Measurements from ENCODE around the gene B3GNT3. TPM values are rescaled to one million over a fixed set of nuclear protein-coding genes. Genes with fewer than 3 reads are reported as not detected.

The B3GNT3 gene
- total RNA-seq, 2 donors from 2014 or later = 2.0 to 6.0 TPM

GRCh38 chr19:17812099-17812498 is 17.2 kb downstream of the B3GNT3 start:
- no peaks in the 10 kb centered on the region for H3K27me3 ChIP-seq
- no peaks in the 10 kb centered on the region for H3K4me1 ChIP-seq
- TF ChIP-seq CTCF (IDR thresholded peaks at IDR 0.05) (no peak), POLR2A (IDR thresholded peaks at IDR 0.05) (no peak)
- H3K36me3 ChIP-seq (replicated peaks in 1 of 2; ENCODE audit: insufficient read depth in 1 of 2, low read depth in 2 of 2) = no peaks in the 10 kb centered on the region
- no peak overlapping the region for H3K27ac ChIP-seq
- intact Hi-C loops (cut with DNase I) = no loop called here
- ATAC-seq = no peak
- no peak for DNase-seq
- no peaks in the 10 kb centered on the region for H3K9me3 ChIP-seq
- WGBS, 2 donors = 67 to 73% methylated on average over 5 of the region's 5 CpGs
- H3K4me3 ChIP-seq = no peak overlapping the region

- H3K4me1 ChIP-seq = no peaks in the 10 kb centered on the region
- no peaks in the 10 kb centered on the region for H3K36me3 ChIP-seq (replicated peaks in 1 of 2; ENCODE audit: insufficient read depth in 1 of 2, low read depth in 2 of 2)
- H3K27me3 ChIP-seq = no peaks in the 10 kb centered on the region
- DNase-seq (no peak), ATAC-seq (no peak)
- intact Hi-C loops (cut with DNase I) = no loop called here
- 68 to 81% methylated on average over 5 to 13 of the region's 13 CpGs for WGBS, 2 donors
- no peak overlapping the region for H3K4me3 ChIP-seq
- TF ChIP-seq CTCF (IDR thresholded peaks at IDR 0.05) (no peak), POLR2A (IDR thresholded peaks at IDR 0.05) (no peak)
- H3K9me3 ChIP-seq = no peaks in the 10 kb centered on the region
- no peak overlapping the region for H3K27ac ChIP-seq
Observed at GRCh38 chr19:17817668-17818363, 22.9 kb downstream of the B3GNT3 start.

- Histone ChIP-seq H3K36me3 (replicated peaks in 1 of 2; ENCODE audit: insufficient read depth in 1 of 2, low read depth in 2 of 2) (no peaks in the 10 kb centered on the region), H3K4me1 (no peaks in the 10 kb centered on the region), H3K9me3 (no peaks in the 10 kb centered on the region), H3K27ac (no peak within 1 kb of the TSS), H3K4me3 (no peak within 1 kb of the TSS), H3K27me3 (no peaks in the 10 kb centered on the region)
- no peak for ATAC-seq
- intact Hi-C loops (cut with DNase I) = no loop called here
- no peak for TF ChIP-seq POLR2A (IDR thresholded peaks at IDR 0.05)
- TF ChIP-seq CTCF (IDR thresholded peaks at IDR 0.05) = no peak
- WGBS, 2 donors = 40 to 53% methylated on average over 1 to 26 of the region's 34 CpGs
- no peak for DNase-seq
Observed at GRCh38 chr19:17821190-17821589, 26.3 kb downstream of the B3GNT3 start, which contains the start of gene INSL3. Gene INSL3, minus strand, starts transcription at chr19:17821519. Its CDS starts 13 bp downstream, at chr19:17821506.

- ATAC-seq (no peak), DNase-seq (no peak)
- no peaks in the 10 kb centered on the region for H3K27me3 ChIP-seq
- H3K36me3 ChIP-seq (replicated peaks in 1 of 2; ENCODE audit: insufficient read depth in 1 of 2, low read depth in 2 of 2) = no peaks in the 10 kb centered on the region
- 54 to 55% methylated on average over 4 to 8 of the region's 8 CpGs for WGBS, 2 donors
- H3K4me1 ChIP-seq = no peaks in the 10 kb centered on the region
- TF ChIP-seq CTCF (IDR thresholded peaks at IDR 0.05) (no peak), POLR2A (IDR thresholded peaks at IDR 0.05) (no peak)
- no peak overlapping the region for H3K4me3 ChIP-seq
- intact Hi-C loops (cut with DNase I) = no loop called here
- H3K27ac ChIP-seq = no peak overlapping the region
- H3K9me3 ChIP-seq = no peaks in the 10 kb centered on the region
Observed at GRCh38 chr19:17824339-17824738, 29.4 kb downstream of the B3GNT3 start.

GRCh38 chr19:17826508-17827056 is 31.6 kb downstream of the B3GNT3 start:
- Histone ChIP-seq H3K36me3 (replicated peaks in 1 of 2; ENCODE audit: insufficient read depth in 1 of 2, low read depth in 2 of 2) (no peaks in the 10 kb centered on the region), H3K27me3 (peaks cover 0 to 3% of the 10 kb centered on the region in 2 donors), H3K9me3 (no peaks in the 10 kb centered on the region), H3K4me3 (no peak overlapping the region), H3K27ac (no peak overlapping the region), H3K4me1 (peaks cover 15% of the 10 kb centered on the region)
- intact Hi-C loops (cut with DNase I) = no loop called here
- no peak for TF ChIP-seq POLR2A (IDR thresholded peaks at IDR 0.05)
- no peak for TF ChIP-seq CTCF (IDR thresholded peaks at IDR 0.05)
- ATAC-seq (no peak), DNase-seq (no peak)
- WGBS, 2 donors = 85 to 87% methylated on average over 7 to 13 of the region's 13 CpGs
